Measurements from ENCODE around the gene FRS2.

DNA sequence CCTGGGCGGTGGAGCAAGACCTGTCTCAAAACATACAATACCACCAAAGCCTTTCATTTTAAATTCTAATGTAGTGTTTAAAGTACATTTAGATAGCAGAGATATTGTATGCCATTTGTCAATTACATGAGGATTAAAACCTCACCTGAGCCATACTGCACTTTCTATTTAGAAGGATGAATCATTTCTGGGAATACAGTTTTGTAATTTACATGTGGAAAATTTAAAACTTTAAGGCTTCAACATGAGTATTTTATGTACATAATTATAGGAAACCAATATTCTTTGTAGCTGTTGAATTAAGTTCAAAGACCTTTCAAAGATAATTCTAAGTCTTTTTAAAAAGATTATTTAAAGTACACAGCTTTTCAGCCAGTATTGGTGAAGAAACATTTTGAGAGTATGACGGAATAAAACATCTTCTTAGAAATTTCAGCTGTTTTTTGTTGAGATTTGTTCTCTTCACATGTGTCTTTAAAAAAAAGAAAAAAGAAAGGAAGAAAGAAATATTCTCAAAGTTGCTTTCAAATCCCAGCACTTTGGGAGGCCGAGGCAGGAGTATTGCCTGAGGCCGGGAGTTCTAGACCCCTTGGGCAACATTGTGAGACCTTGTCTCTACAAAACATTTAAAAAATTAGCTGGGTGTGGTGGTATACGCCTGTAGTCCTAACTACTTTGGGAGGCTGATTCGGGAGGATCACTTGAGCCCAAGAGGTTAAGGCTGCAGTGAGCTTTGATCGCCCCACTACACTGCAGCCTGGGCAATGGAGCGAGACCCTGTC is 80.6 kb downstream of the FRS2 start:
- TF ChIP-seq, protein P1, sequence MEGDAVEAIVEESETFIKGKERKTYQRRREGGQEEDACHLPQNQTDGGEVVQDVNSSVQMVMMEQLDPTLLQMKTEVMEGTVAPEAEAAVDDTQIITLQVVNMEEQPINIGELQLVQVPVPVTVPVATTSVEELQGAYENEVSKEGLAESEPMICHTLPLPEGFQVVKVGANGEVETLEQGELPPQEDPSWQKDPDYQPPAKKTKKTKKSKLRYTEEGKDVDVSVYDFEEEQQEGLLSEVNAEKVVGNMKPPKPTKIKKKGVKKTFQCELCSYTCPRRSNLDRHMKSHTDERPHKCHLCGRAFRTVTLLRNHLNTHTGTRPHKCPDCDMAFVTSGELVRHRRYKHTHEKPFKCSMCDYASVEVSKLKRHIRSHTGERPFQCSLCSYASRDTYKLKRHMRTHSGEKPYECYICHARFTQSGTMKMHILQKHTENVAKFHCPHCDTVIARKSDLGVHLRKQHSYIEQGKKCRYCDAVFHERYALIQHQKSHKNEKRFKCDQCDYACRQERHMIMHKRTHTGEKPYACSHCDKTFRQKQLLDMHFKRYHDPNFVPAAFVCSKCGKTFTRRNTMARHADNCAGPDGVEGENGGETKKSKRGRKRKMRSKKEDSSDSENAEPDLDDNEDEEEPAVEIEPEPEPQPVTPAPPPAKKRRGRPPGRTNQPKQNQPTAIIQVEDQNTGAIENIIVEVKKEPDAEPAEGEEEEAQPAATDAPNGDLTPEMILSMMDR (IDR thresholded peaks at IDR 0.05) = no peak
- TF ChIP-seq POLR2A (IDR thresholded peaks at IDR 0.05) = no peak
